GM19351 (cell line): ENCODE data around the gene DNAJC5G.

Source experiments
- ATAC-seq: cut with Tn5 transposase; IDR thresholded peaks from one replicate; pipeline ENCODE4 v1.9.1; 2021; ENCODE audit warnings: mild to moderate bottlenecking, moderate library complexity; ENCODE audit not compliant: unreplicated experiment

Gene DNAJC5G, protein sequence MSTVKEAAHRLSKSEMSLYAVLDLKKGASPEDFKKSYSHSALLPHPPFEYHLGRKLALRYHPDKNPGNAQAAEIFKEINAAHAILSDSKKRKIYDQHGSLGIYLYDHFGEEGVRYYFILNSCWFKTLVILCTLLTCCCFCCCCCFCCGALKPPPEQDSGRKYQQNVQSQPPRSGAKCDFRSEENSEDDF

GRCh38 chr2:27275211-27276150, at the start of gene DNAJC5G:
DNAJC5G (plus strand) TSS chr2:27275433; CDS start chr2:27276729, 1,296 bp downstream.
- ATAC-seq = no peak

- no peak for ATAC-seq
These were observed 49.7 kb upstream of the DNAJC5G start for GRCh38 chr2:27225526-27225925.

- ATAC-seq = no peak
These were observed 47.7 kb upstream of the DNAJC5G start for GRCh38 chr2:27227501-27227900.

DNA sequence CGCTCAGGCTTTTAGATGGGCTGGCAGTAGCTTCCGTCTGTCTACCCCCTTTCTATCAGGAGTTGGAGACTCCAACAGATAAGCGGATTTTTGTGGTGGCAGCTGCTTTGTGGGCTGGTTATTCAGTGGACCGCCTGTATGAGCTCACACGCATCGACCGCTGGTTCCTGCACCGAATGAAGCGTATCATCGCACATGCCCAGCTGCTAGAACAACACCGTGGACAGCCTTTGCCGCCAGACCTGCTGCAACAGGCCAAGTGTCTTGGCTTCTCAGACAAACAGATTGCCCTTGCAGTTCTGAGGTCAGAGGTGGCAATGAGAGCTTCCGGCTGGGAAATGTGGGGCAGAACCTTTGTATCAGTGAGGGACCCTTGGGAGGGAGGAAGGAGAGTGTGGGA, 43.3 kb upstream of the DNAJC5G start:
- ATAC-seq = no peak

DNA sequence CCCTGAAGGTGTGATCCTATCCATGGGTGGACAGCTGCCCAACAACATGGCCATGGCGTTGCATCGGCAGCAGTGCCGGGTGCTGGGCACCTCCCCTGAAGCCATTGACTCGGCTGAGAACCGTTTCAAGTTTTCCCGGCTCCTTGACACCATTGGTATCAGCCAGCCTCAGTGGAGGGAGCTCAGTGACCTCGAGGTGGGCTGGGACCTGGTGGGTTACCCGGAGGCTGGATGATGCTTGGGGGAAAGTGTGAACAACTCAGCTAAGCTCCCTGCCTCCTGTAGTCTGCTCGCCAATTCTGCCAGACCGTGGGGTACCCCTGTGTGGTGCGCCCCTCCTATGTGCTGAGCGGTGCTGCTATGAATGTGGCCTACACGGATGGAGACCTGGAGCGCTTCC, 41.9 kb upstream of the DNAJC5G start:
- ATAC-seq = no peak

GRCh38 chr2:27236136-27236535, 39.1 kb upstream of the DNAJC5G start:
- ATAC-seq = no peak

GRCh38 chr2:27236626-27237025, 38.6 kb upstream of the DNAJC5G start:
- ATAC-seq = no peak

GRCh38 chr2:27237341-27237945, 37.8 kb upstream of the DNAJC5G start:
- ATAC-seq = no peak

- ATAC-seq = no peak
These were observed 36.3 kb upstream of the DNAJC5G start for GRCh38 chr2:27238976-27239375.

GRCh38 chr2:27240406-27240805, 34.8 kb upstream of the DNAJC5G start:
- ATAC-seq = no peak

GRCh38 chr2:27241761-27242613, 33.2 kb upstream of the DNAJC5G start:
- ATAC-seq = no peak

GRCh38 chr2:27242614-27242951, 32.6 kb upstream of the DNAJC5G start:
- ATAC-seq = no peak

GRCh38 chr2:27243391-27244130, 31.7 kb upstream of the DNAJC5G start:
- no peak for ATAC-seq

GRCh38 chr2:27245116-27245515, 30.1 kb upstream of the DNAJC5G start:
- ATAC-seq = no peak

GRCh38 chr2:27245626-27246025, 29.6 kb upstream of the DNAJC5G start:
- ATAC-seq = no peak

GRCh38 chr2:27247893-27248292, 27.3 kb upstream of the DNAJC5G start:
- ATAC-seq = no peak

DNA sequence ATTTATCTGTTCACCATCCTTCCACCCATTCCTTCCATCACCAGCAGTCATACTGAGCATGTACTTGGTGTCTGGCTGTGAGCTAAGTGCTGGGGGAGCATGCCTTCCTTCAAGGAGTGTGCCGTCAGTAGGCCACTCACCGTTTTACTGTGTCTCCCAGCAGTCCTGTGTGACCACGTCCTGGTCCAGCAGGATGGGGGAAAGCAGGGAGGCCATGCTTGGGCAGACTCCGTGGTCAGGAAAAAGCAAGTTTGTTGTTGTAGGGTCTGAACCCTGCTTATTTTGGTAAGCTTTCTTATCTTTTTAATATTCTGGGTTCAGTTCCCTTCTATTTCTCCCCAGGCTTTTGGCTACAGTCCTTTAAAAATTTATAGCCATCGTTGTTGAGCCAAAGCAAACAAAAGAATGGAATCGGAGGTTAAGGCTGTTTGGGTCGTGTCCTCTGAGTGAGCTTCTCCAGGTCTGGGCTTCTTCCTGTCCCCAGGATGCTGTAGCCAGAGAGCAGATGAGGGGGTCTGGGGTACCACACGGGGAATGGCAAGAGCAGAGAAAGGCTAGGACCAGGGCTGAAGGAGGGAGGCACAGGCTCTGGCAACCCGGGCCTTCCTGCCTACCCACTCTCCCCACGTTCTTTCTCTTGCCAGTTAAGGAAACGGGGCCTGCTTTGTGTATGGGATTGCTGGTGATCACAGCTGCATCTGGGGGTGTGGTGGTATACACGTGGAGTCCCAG, 25.9 kb upstream of the DNAJC5G start:
- ATAC-seq = no peak

GRCh38 chr2:27249891-27250651, 25.2 kb upstream of the DNAJC5G start:
- no peak for ATAC-seq
